PC-3 (cell line): ENCODE measurements around the gene CLEC1A.

Experiments
- CTCF ChIP-seq: fragments of 300-600 bp; sonication (generic); conservative IDR thresholded peaks from 2 replicates; pipeline ENCODE4 v1.5.1; 2017; ENCODE audit warnings: antibody characterized with exemption, low read depth, mild to moderate bottlenecking, low read length
- EZH2 ChIP-seq: fragments of 300-600 bp; sonication (generic); IDR thresholded peaks from one replicate; pipeline ENCODE4 v1.6.1; 2017; ENCODE audit warnings: antibody characterized with exemption, mild to moderate bottlenecking, low read length; ENCODE audit not compliant: unreplicated experiment
- EZH2phosphoT487 ChIP-seq: fragments of 300-600 bp; sonication (generic); IDR thresholded peaks from 2 replicates; pipeline ENCODE4 v1.6.1; 2018; ENCODE audit warnings: mild to moderate bottlenecking, antibody characterized with exemption, low read length, borderline replicate concordance

GRCh38 chr12:10147714-10148403, 49.1 kb upstream of the CLEC1A start:
- no peak for TF ChIP-seq EZH2
- no peak for TF ChIP-seq EZH2phosphoT487
- TF ChIP-seq CTCF, result no peak
